Adrenal gland (tissue), 5 donors: Measurements from ENCODE around the gene HHLA2.

Experiments
- CTCF ChIP-seq, 6 experiments: fragments of 450-650 bp in 4 of 6; fragments of 200-600 bp in 2 of 6; sonication (generic) in 1 of 6; IDR thresholded peaks; 1 replicate in 5 of 6; 2 replicates in 1 of 6; pipeline versions ENCODE4 v1.5.1 to v1.8.0; 2016 to 2021; ENCODE audit warnings: antibody characterized with exemption in 6 of 6, mild to moderate bottlenecking in 2 of 6, moderate library complexity in 1 of 6
- POLR2A ChIP-seq, 2 donors: fragments of 450-650 bp; IDR thresholded peaks; one replicate each; pipeline ENCODE4 v1.6.1; 2017; ENCODE audit warnings: antibody characterized with exemption in 2 of 2, mild to moderate bottlenecking in 2 of 2, moderate library complexity in 1 of 2
- donor health status: DM: no; HTN: no; CAD: no.

GRCh38 chr3:108352176-108352575 lies 55.8 kb downstream of the HHLA2 start:
- TF ChIP-seq CTCF (IDR thresholded peaks at IDR 0.05), result no peak
- TF ChIP-seq POLR2A (IDR thresholded peaks at IDR 0.05), result no peak
